B cell (primary cell): ENCODE results near the gene LRRTM1. TPM values are rescaled to one million over a fixed set of nuclear protein-coding genes. Genes with fewer than 3 reads are reported as not detected.

Experiments
- ATAC-seq: fragments of 200-7000 bp; cut with Tn5 transposase; one replicate; pipeline ENCODE4 v1.10.0; 2021; ENCODE audit warnings: low read depth, mild to moderate bottlenecking, moderate number of reproducible peaks, moderate library complexity
- CTCF ChIA-PET: fragments of 350-600 bp; sonication (Branson Sonifier 250); formaldehyde crosslinking; loops from one replicate; lab custom pipeline; 2021; ENCODE audit warnings: antibody characterized with exemption, inconsistent platforms; lab: Charles Lee
- POLR2A ChIA-PET: fragments of 350-600 bp; sonication (Branson Sonifier 250); formaldehyde crosslinking; loops from one replicate; lab custom pipeline; 2021; ENCODE audit warnings: antibody characterized with exemption; lab: Charles Lee
- DNase-seq: peaks from one replicate; pipeline ENCODE4 v3.0.0; 2013
- H2AFZ ChIP-seq: 2 replicates; pipeline ENCODE4 v1.6.1; 2012; ENCODE audit warnings: mild to moderate bottlenecking, low read depth, low read length; ENCODE audit not compliant: insufficient read depth, poor library complexity, severe bottlenecking
- H3K27ac ChIP-seq, 2 donors: 1 replicate in 1 of 2; 2 replicates in 1 of 2; pipeline ENCODE4 v1.5.1; 2012 to 2013; ENCODE audit warnings: low read length in 2 of 2, mild to moderate bottlenecking in 2 of 2, moderate library complexity in 1 of 2
- H3K27me3 ChIP-seq, 4 experiments: fragments of 200-600 bp in 1 of 4; sonication (generic) in 1 of 4; replicated peaks in 1 of 4; 1 replicate in 2 of 4; 2 replicates in 2 of 4; pipeline versions ENCODE4 v1.6.1 to v1.7.0; 2013 to 2016; ENCODE audit warnings: low read length in 3 of 4, mild to moderate bottlenecking in 2 of 4, mixed read lengths in 1 of 4, moderate library complexity in 1 of 4; ENCODE audit not compliant: insufficient read depth in 4 of 4, control insufficient read depth in 3 of 4; ENCODE audit errors: control extremely low read depth in 1 of 4
- H3K36me3 ChIP-seq, 2 experiments: replicated peaks in 1 of 2; 1 replicate in 1 of 2; 2 replicates in 1 of 2; pipeline versions ENCODE4 v1.6.1 to v1.7.1; 2013; ENCODE audit warnings: low read length in 1 of 2; ENCODE audit not compliant: insufficient read depth in 2 of 2, control insufficient read depth in 1 of 2; ENCODE audit errors: control extremely low read depth in 1 of 2, extremely low read depth in 1 of 2
- H3K4me1 ChIP-seq, 2 donors: fragments of 200-600 bp in 1 of 2; sonication (generic) in 1 of 2; 1 replicate in 1 of 2; 2 replicates in 1 of 2; pipeline versions ENCODE4 v1.5.1 to v1.6.1; 2013 to 2017; ENCODE audit warnings: low read length in 2 of 2; ENCODE audit not compliant: control insufficient read depth in 2 of 2, insufficient read depth in 2 of 2
- H3K4me2 ChIP-seq: replicated peaks from 2 replicates; pipeline ENCODE3; 2012; ENCODE audit warnings: mild to moderate bottlenecking, low read depth, low read length; ENCODE audit not compliant: poor library complexity, severe bottlenecking
- H3K4me3 ChIP-seq, 5 experiments: fragments of 200-600 bp in 1 of 5; sonication (generic) in 1 of 5; 1 replicate in 3 of 5; 2 replicates in 2 of 5; pipeline versions ENCODE4 v1.5.1 to v1.7.0; 2011 to 2016; ENCODE audit warnings: low read length in 4 of 5, mild to moderate bottlenecking in 4 of 5, low read depth in 2 of 5, control low read depth in 1 of 5, moderate library complexity in 1 of 5; ENCODE audit not compliant: insufficient read depth in 1 of 5; ENCODE audit errors: control extremely low read depth in 1 of 5, extremely low read depth in 1 of 5
- H3K79me2 ChIP-seq: fragments of 200-600 bp; sonication (generic); one replicate; pipeline ENCODE4 v1.6.0; 2016; ENCODE audit warnings: low read length; ENCODE audit not compliant: control insufficient read depth, insufficient read depth
- H3K9ac ChIP-seq: fragments of 200-600 bp; sonication (generic); 2 replicates; pipeline ENCODE4 v1.6.1; 2017; ENCODE audit warnings: mild to moderate bottlenecking, low read length, moderate library complexity
- H3K9me3 ChIP-seq, 3 donors: one replicate each; pipeline versions ENCODE4 v1.6.1 to v1.7.1; 2013; ENCODE audit warnings: low read length in 2 of 3; ENCODE audit not compliant: control insufficient read depth in 2 of 3, insufficient read depth in 1 of 3; ENCODE audit errors: control extremely low read depth in 1 of 3
- H4K20me1 ChIP-seq: 2 replicates; pipeline ENCODE4 v1.6.0; 2012; ENCODE audit warnings: mild to moderate bottlenecking, low read length; ENCODE audit not compliant: insufficient read depth, control insufficient read depth, poor library complexity, severe bottlenecking
- H3K27ac Mint-ChIP-seq: one replicate; pipeline ENCODE4 v1.8.0; 2021; ENCODE audit warnings: mixed read lengths
- H3K27me3 Mint-ChIP-seq: one replicate; pipeline ENCODE4 v1.8.0; 2021; ENCODE audit warnings: mixed read lengths
- H3K4me1 Mint-ChIP-seq: one replicate; pipeline ENCODE4 v1.8.0; 2021; ENCODE audit warnings: mixed read lengths
- H3K4me3 Mint-ChIP-seq: one replicate; pipeline ENCODE4 v1.8.0; 2021; ENCODE audit warnings: mixed read lengths
- H3K9me3 Mint-ChIP-seq: one replicate; pipeline ENCODE4 v1.8.0; 2022; ENCODE audit warnings: mixed read lengths; ENCODE audit not compliant: insufficient read depth
- CTCF ChIP-seq: fragments of 200-600 bp; IDR thresholded peaks from one replicate; pipeline ENCODE4 v1.8.0; 2022; ENCODE audit warnings: antibody characterized with exemption, mild to moderate bottlenecking
- EZH2 ChIP-seq: IDR thresholded peaks from 2 replicates; pipeline ENCODE4 v1.6.1; 2012; ENCODE audit warnings: borderline replicate concordance, low read depth, mild to moderate bottlenecking, moderate library complexity, low read length; ENCODE audit not compliant: insufficient read depth, poor library complexity, severe bottlenecking
- WGBS: methylation state at CpG from one replicate; pipeline ENCODE4 v1.1.5; 2013; ENCODE audit warnings: missing lambda C conversion rate; ENCODE audit not compliant: insufficient coverage; 5-methylcytosine and 5-hydroxymethylcytosine counted together
- intact Hi-C: fragments of 100-400 bp; cut with micrococcal nuclease; formaldehyde crosslinking; loops from one replicate; pipeline ENCODE4 v1.10.0; 2022
- polyA plus RNA-seq: library from polyadenylated mRNA; depleted of rRNA; stranded (reverse); fragments of >200 nt; gene quantifications from 2 replicates; pipeline ENCODE4 v1.2.3, GENCODE V29; 2012
- total RNA-seq, 2 donors: library from RNA; stranded (reverse); fragments of 120-200 nt in 1 of 2; gene quantifications; 1 replicate in 1 of 2; 2 replicates in 1 of 2; pipeline versions ENCODE4 v1.2.3 to v1.2.4, GENCODE V29; 2013 to 2022

Gene LRRTM1
- total and polyA plus RNA-seq, 2 donors (not counting 1 experiment from before 2014, with no cell fraction given), result not detected

- H3K4me3 Mint-ChIP-seq, result no peak overlapping the region
- H3K27ac ChIP-seq, result no peak overlapping the region
- H4K20me1 ChIP-seq, result no peaks in the 10 kb centered on the region
- no peak overlapping the region for H3K9ac ChIP-seq
- H3K27ac Mint-ChIP-seq, result no peak overlapping the region
- CTCF ChIA-PET, result no interaction called here
- H3K4me1 ChIP-seq, result no peaks in the 10 kb centered on the region
- H2AFZ ChIP-seq, result no peak overlapping the region
- H3K4me3 ChIP-seq, result no peak overlapping the region
- POLR2A ChIA-PET, result no interaction called here
- no peak overlapping the region for H3K4me2 ChIP-seq
- intact Hi-C loops, result no loop called here
- 9% methylated on average over 59 of the region's 64 CpGs for WGBS
- H3K27me3 Mint-ChIP-seq, result peaks cover 34% of the 10 kb centered on the region
- H3K9me3 Mint-ChIP-seq, result no peaks in the 10 kb centered on the region
- H3K4me1 Mint-ChIP-seq, result no peaks in the 10 kb centered on the region
- H3K79me2 ChIP-seq, result no peaks in the 10 kb centered on the region
- DNase-seq, result no peak
- peaks cover 0 to 38% (median 12%) of the 10 kb centered on the region in 4 experiments for H3K27me3 ChIP-seq
- H3K9me3 ChIP-seq, result peaks cover 0 to 18% (median 0%) of the 10 kb centered on the region in 3 donors
- TF ChIP-seq CTCF, result no peak
- TF ChIP-seq EZH2, result no peak
- no peak for ATAC-seq
- H3K36me3 ChIP-seq, result no peaks in the 10 kb centered on the region
These were observed 1.3 kb downstream of the LRRTM1 start for GRCh38 chr2:80303006-80303908.
